ENCODE data around the gene PRXL2C. TPM values are rescaled to one million over a fixed set of nuclear protein-coding genes. Genes with fewer than 3 reads are reported as not detected.

Gene PRXL2C
- total RNA-seq, 2 donors from 2014 or later = 21.1 to 25.8 TPM

Other genes starting within 250 kb of the PRXL2C start
- gene ZNF367, start 236.9 kb downstream of the PRXL2C start, total RNA-seq = 1 to 10 TPM; 4.7 to 6.9 TPM
- 10 to 100 TPM; 16.6 to 21.3 TPM for gene HABP4, start 205.1 kb downstream of the PRXL2C start, total RNA-seq
- gene CDC14B, start 35.5 kb downstream of the PRXL2C start, total RNA-seq = 10 to 100 TPM in 1 of 2 donors, 1 to 10 TPM in 1; 5.9 to 16.4 TPM
- gene ZNF510, start 122.8 kb upstream of the PRXL2C start, total RNA-seq = 10 to 100 TPM in 1 of 2 donors, 1 to 10 TPM in 1; 9.8 to 10.8 TPM
- 1 to 10 TPM; 4.6 to 7.1 TPM for gene ZNF782, start 199.2 kb upstream of the PRXL2C start, total RNA-seq